GM18508 (cell line): Measurements from ENCODE around the gene CCNB2.
"Not testable (repeated sequence)": the region's sequence is repeated elsewhere in the genome, so short reads cannot be mapped to it uniquely, and the experiment has no call there.

Source experiments
- ATAC-seq: cut with Tn5 transposase; IDR thresholded peaks from one replicate; pipeline ENCODE4 v1.9.1; 2021; ENCODE audit warnings: moderate number of reproducible peaks; ENCODE audit not compliant: insufficient read depth, unreplicated experiment

The CCNB2 gene

DNA sequence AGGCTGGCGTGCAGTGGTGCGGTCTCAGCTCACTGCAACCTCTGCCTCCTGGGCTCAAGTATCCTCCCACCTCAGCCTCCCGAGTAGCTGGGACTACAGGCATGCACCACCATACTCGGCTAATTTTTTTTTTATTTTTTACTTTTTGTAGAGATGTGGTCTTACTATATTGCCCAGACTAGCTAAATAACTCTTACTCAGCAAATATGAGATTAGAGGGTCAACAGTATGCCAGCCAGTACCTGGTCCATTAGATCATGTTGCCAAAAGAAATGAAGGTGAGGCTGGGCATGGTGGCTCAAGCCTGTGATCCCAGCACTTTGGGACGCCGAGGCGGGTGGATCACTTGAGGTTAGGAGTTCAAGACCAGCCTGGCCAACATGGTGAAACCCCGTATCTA lies 57.1 kb downstream of the CCNB2 start:
- ATAC-seq: not testable (repeated sequence)

DNA sequence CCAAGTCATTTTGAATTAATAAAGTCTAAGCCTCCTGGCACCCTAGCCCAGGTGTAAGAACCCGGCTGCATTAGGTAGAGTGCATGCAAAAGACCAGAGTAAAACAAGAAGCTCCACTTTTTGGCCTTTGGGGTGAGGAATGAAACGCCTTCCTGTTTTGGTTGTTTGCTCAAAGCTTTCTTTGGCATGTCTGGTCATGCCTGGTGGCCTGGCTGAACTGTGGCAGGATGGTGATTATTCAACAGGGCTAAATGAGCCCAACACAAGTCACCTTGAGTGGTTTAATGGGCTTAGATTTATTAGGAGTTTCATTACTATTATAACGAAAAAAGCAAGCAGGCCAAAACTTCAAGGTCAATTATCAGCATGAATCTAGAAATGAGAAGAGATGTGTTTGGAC lies 60.8 kb downstream of the CCNB2 start:
- ATAC-seq: no peak

DNA sequence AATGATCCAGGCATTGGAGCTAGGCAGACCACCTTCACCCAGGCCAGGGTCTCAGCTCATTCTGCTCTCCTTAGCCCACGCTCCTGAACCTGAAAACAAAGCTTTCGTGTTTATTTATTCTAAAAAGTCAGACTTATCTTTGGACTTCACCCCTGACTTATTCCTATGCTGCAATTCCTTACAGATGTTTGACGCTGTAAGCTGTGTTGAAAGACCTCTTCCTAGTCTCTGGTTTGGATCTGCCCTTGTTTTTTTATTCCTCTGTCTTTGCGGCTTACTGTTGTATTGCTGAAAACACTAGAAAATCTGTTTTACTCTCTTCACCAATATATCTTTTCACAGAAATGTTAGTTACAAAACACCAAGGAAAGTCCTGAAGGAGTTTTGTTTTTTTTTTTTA lies 61.2 kb downstream of the CCNB2 start:
- no peak for ATAC-seq

DNA sequence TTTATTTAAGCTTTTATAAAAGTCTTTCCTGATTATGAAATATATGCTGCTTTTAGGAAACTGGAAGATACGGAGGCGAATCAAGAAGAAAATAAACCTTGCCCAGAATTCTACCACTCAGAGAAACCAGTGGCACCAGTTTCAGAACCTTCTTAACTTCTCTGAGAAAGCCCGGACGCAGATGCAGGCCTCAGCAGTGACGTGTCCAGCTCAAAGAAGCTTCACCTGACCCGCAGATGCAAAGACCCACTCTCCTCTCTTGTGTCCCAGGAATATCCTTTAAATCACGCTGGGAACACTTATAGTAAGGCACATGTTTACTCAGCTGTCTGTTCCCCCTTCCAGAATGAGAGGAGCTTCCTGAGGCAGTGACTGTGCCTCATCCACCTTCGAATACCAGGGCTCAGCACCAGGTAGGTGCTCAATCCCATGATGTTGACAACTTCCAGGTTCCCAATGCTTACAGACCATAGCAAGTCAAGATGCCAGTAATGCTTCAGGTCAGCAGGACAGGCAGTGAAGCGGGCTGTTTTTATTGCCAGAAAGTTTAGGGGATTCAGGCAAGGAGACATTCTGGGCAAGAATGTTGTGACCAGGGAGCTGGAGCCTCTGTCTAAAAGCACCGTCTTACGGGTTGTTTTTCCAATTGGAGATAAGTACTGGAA lies 61.8 kb downstream of the CCNB2 start:
- no peak for ATAC-seq

DNA sequence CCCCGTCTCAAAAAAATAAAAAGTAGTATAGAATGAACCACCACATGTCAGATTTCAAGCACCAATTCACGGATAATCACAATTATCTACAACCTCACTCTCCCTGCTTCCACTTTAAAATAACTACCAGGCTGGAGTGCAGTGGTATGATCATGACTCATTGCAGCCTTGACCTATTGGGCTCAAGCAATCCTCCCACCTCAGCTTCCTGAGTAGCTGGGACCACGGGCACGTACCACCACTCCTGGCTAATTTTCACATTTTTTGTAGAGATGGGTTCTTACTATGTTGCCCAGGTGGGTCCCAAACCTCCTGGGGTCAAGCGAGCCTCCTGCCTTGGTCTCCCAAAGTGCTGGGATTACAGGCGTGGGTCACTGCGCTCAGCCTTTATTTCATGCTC lies 63.6 kb downstream of the CCNB2 start:
- no peak for ATAC-seq

DNA sequence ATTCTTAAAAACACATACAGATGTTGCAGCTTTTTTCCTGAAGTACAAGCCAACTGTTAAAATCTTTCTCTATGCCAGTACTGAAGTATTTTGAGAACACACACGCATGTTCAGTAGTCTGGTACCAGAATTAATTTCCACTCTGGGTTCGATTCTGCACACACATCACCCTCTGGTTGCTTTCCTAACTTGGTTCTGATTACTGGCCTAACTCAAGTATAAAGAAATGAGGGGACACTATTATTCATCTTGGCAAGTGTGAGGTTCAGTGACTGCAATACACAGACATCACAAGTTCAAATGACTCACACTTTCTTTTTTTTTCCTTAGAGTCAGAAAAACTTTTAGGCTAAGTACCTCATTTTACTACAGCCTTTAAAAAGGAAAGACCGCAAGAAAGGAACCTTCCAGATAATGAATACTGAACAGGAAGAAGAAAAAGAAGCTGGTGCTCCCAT lies 64.3 kb downstream of the CCNB2 start:
- no peak for ATAC-seq

DNA sequence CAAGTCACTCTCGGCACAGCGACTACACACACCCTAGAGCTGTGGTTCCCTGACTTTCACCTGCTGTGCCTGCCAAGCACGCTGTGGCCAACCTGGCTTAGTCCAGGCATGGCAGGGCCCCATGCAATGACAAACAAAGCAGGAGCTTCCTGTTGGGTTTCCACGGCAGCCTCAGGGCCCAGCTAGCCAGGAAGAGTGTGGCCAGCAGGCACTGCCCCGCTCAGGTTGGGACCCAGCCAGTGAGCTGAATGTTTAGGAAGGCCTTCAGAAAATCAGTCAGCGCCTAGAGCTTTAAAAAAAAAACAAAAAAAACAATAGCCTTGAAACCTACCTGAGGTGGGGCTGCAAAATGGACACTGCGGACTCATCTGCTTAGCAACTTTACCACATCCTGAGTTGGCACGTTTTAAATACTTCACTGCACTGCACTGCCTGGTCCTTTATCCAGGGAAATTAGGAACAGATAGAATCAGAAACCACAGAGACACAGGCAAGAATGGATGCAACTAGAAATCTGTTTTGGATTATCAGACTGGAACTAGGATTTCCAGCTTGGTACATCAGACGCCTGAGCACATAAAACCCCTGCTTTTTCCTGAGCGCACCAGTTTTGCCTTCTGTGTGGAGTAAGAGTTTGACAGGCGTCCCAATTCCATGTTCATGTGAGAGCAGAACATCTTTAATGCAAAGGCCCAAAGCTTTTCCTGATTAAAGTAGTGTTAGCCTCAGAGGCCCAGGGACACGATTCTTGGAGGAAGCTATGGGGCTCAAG lies 65.5 kb downstream of the CCNB2 start:
- ATAC-seq: no peak

DNA sequence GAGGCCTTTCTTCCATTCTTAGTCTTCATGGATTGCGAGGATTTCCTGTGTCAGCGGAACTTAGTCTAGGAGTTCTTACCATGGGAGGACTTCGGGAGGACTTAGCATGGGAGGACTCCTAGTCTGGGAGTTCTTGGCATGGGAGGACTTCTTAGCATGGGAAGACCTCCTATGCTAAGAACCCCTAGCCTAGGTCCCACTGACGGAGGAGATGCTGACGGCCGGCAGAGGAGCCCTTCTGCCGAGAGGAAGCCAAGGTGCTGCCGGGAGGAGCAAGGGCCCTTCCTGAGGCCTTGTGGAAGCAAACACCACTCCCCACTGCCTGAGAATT lies 66.1 kb downstream of the CCNB2 start:
- ATAC-seq: no peak

DNA sequence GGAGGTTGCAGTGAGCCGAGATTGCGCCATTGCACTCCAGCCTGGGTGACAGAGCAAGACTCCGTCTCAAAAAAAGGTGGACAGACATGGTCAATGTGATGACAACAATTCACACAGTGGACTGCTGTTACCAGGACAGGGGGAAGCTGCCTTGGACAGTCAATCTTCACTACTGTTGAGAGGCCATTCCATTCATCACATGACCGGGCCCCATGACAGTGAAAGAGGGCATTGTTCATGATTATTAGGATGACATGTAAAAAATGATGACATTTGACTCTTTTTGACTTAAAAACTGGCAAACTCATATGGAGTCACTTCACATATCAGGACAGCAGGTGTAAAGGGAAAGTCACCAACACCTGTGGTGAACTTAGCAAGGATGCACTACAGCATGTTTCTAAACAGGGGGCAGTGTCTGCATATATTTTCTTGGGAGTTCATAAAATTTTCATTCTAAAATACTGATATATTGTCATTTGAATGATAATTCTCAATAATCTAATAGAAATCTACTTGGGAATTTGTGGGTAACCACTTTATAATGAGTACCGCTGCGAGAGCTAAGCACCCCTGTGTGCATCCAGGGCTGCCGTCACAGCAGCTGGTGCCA lies 67.4 kb downstream of the CCNB2 start:
- no peak for ATAC-seq

DNA sequence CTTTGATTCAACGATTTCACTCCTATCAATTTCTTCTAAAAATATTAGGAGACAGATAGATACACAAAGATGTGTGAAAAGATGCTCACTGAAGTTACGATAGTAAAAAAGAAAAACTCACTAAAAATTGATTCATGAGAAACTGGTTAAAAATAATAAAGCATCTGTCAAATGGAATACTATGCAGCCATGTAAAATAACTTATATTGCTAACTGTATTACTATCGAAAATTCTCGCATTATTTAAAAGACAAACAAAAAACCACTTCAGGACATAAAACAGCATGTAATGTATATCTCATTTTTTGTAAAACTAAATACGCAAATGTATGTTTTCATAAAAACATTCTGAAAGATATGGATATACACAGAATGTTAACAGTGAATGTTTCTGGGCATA lies 68.2 kb downstream of the CCNB2 start:
- no peak for ATAC-seq

DNA sequence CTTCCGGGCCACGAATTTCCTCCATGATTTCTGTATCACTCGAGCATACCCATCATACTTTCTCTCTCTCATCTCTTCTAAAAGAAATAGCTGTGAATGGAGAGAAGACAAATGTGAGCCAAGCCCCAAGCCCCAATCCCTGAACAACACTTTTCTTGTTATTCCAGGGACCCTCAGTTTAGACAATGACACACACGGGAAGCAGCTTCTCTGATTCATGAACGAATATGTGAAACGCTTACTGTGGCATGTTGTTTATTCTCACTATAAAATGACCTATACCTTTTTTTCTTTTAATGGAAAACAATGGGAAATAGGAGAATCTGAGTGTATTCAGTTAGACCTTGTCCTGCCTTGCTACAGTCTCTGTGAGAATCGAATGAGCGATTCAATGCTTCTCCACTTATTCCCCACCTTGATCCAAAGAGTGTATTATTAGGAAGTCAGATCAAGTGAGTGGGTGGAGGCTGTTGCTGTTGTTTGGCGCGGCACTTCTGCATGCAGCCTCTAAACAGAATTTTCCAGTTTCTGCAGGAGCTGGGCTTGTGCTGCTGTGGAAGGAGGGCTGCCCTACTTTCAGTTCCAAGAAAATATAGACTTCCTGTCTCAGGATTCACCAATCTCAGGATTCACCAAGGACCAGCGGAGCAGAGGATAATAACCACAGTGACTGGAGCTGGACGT lies 69.3 kb downstream of the CCNB2 start:
- ATAC-seq: no peak
